Activated naive CD8-positive, alpha-beta T cell treated with anti-CD3 and anti-CD28 coated beads, Interleukin-2, amount 10 ng/mL, durations not matched to agents 7 days and 5 days (primary cell): ENCODE data around the gene IL36B. TPM values are rescaled to one million over a fixed set of nuclear protein-coding genes. Genes with fewer than 3 reads are reported as not detected.
A peak's percentile ranks its signal among the peaks of the same experiment; 100 is the strongest.

Experiments used
- ATAC-seq: fragments of 150-1000 bp; cut with Tn5 transposase; one replicate; pipeline ENCODE4 v1.10.0; 2021; ENCODE audit warnings: low read depth, moderate library complexity
- POLR2A ChIA-PET: fragments of 350-600 bp; sonication (Branson Sonifier 250); formaldehyde crosslinking; loops from one replicate; lab custom pipeline; 2021; ENCODE audit warnings: antibody characterized with exemption; lab: Charles Lee
- DNase-seq: peaks from one replicate; pipeline ENCODE4 v3.0.0; 2021
- H3K27ac Mint-ChIP-seq: one replicate; pipeline ENCODE4 v1.8.0; 2022; ENCODE audit warnings: mild to moderate bottlenecking, mixed read lengths
- H3K27me3 Mint-ChIP-seq: one replicate; pipeline ENCODE4 v1.8.0; 2022; ENCODE audit warnings: mild to moderate bottlenecking, moderate library complexity, mixed read lengths
- H3K36me3 Mint-ChIP-seq: one replicate; pipeline ENCODE4 v1.8.0; 2021; ENCODE audit warnings: mild to moderate bottlenecking, mixed read lengths
- H3K4me1 Mint-ChIP-seq: one replicate; pipeline ENCODE4 v1.8.0; 2021; ENCODE audit warnings: mixed read lengths
- H3K4me3 Mint-ChIP-seq: one replicate; pipeline ENCODE4 v1.8.0; 2022; ENCODE audit warnings: mild to moderate bottlenecking, moderate library complexity, mixed read lengths
- H3K9me3 Mint-ChIP-seq: one replicate; pipeline ENCODE4 v1.8.0; 2021; ENCODE audit warnings: mixed read lengths
- total RNA-seq, 2 experiments: library from RNA; stranded (reverse); gene quantifications; one replicate each; pipeline ENCODE4 v1.2.3, GENCODE V29; 2021

IL36B gene
- total RNA-seq, 2 experiments from 2014 or later = not detected

GRCh38 chr2:113084249-113085000 lies 31.8 kb upstream of the IL36B start:
- Mint-ChIP-seq H3K27ac (no peak overlapping the region), H3K4me1 (peaks cover 1% of the 10 kb centered on the region), H3K27me3 (peaks cover 20% of the 10 kb centered on the region), H3K36me3 (no peaks in the 10 kb centered on the region), H3K9me3 (no peaks in the 10 kb centered on the region), H3K4me3 (no peak overlapping the region)
- DNase-seq = no peak
- ATAC-seq = peak; percentile 68
- POLR2A ChIA-PET = no interaction called here

GRCh38 chr2:113083296-113083695 lies 30.6 kb upstream of the IL36B start:
- peaks cover 22% of the 10 kb centered on the region for H3K27me3 Mint-ChIP-seq
- no peak overlapping the region for H3K27ac Mint-ChIP-seq
- H3K4me3 Mint-ChIP-seq = no peak overlapping the region
- POLR2A ChIA-PET = no interaction called here
- no peaks in the 10 kb centered on the region for H3K9me3 Mint-ChIP-seq
- DNase-seq = no peak
- ATAC-seq = no peak
- peaks cover 1% of the 10 kb centered on the region for H3K4me1 Mint-ChIP-seq
- no peaks in the 10 kb centered on the region for H3K36me3 Mint-ChIP-seq

- POLR2A ChIA-PET = no interaction called here
- Mint-ChIP-seq H3K4me1 (peaks cover 6% of the 10 kb centered on the region), H3K9me3 (no peaks in the 10 kb centered on the region), H3K4me3 (no peak overlapping the region), H3K27me3 (peaks cover 20% of the 10 kb centered on the region), H3K36me3 (no peaks in the 10 kb centered on the region), H3K27ac (no peak overlapping the region)
- ATAC-seq (no peak), DNase-seq (no peak)
These were observed 29.0 kb upstream of the IL36B start for GRCh38 chr2:113081488-113082210.

GRCh38 chr2:113080134-113080533 lies 27.5 kb upstream of the IL36B start:
- peaks cover 14% of the 10 kb centered on the region for H3K27me3 Mint-ChIP-seq
- ATAC-seq = peak; percentile 41
- no peaks in the 10 kb centered on the region for H3K36me3 Mint-ChIP-seq
- peak; percentile 67 for DNase-seq
- no peaks in the 10 kb centered on the region for H3K9me3 Mint-ChIP-seq
- H3K4me3 Mint-ChIP-seq = no peak overlapping the region
- POLR2A ChIA-PET = interaction anchor here (0.6 to 1.2 kb wide), 3 partner anchors 95 to 123 kb away, joined by 4 to 5 read pairs (median 4); no protein-coding TSS in a partner anchor
- no peak overlapping the region for H3K27ac Mint-ChIP-seq
- peaks cover 10% of the 10 kb centered on the region for H3K4me1 Mint-ChIP-seq

GRCh38 chr2:113079131-113079530 lies 26.5 kb upstream of the IL36B start:
- POLR2A ChIA-PET = no interaction called here

GRCh38 chr2:113078350-113078839 lies 25.7 kb upstream of the IL36B start:
- Mint-ChIP-seq H3K27ac (no peak overlapping the region), H3K36me3 (no peaks in the 10 kb centered on the region), H3K9me3 (no peaks in the 10 kb centered on the region), H3K4me1 (peaks cover 22% of the 10 kb centered on the region), H3K4me3 (no peak overlapping the region), H3K27me3 (peaks cover 11% of the 10 kb centered on the region)
- POLR2A ChIA-PET = no interaction called here
- DNase-seq (no peak), ATAC-seq (no peak)

More at GRCh38 chr2:113079131-113079530, 26.5 kb upstream of the IL36B start:
- Mint-ChIP-seq H3K4me1 (peaks cover 19% of the 10 kb centered on the region), H3K4me3 (no peak overlapping the region), H3K27ac (no peak overlapping the region), H3K27me3 (peaks cover 12% of the 10 kb centered on the region), H3K36me3 (no peaks in the 10 kb centered on the region), H3K9me3 (no peaks in the 10 kb centered on the region)
- ATAC-seq = no peak
- DNase-seq = no peak

- POLR2A ChIA-PET = no interaction called here
These were observed 25.3 kb upstream of the IL36B start for GRCh38 chr2:113077921-113078320.

GRCh38 chr2:113076954-113077669 lies 24.4 kb upstream of the IL36B start:
- Mint-ChIP-seq H3K4me1 (peaks cover 21% of the 10 kb centered on the region), H3K36me3 (no peaks in the 10 kb centered on the region), H3K4me3 (no peak overlapping the region), H3K9me3 (no peaks in the 10 kb centered on the region), H3K27me3 (peaks cover 8% of the 10 kb centered on the region), H3K27ac (no peak overlapping the region)
- POLR2A ChIA-PET = interaction anchor here (0.7 to 1.3 kb wide), 2 partner anchors 92 to 121 kb away, joined by 3 read pairs; no protein-coding TSS in a partner anchor
- ATAC-seq (no peak), DNase-seq (no peak)

More at GRCh38 chr2:113077921-113078320, 25.3 kb upstream of the IL36B start:
- H3K4me3 Mint-ChIP-seq = no peak overlapping the region
- peaks cover 21% of the 10 kb centered on the region for H3K4me1 Mint-ChIP-seq
- ATAC-seq = no peak
- H3K27me3 Mint-ChIP-seq = peaks cover 8% of the 10 kb centered on the region
- H3K9me3 Mint-ChIP-seq = no peaks in the 10 kb centered on the region
- no peaks in the 10 kb centered on the region for H3K36me3 Mint-ChIP-seq
- no peak for DNase-seq
- no peak overlapping the region for H3K27ac Mint-ChIP-seq

- H3K4me1 Mint-ChIP-seq = peaks cover 21% of the 10 kb centered on the region
- no peak for ATAC-seq
- peak overlapping the region; percentile 66 for H3K27ac Mint-ChIP-seq
These were observed 22.9 kb upstream of the IL36B start for GRCh38 chr2:113075600-113075999.

GRCh38 chr2:113075030-113075429 lies 22.4 kb upstream of the IL36B start:
- Mint-ChIP-seq H3K9me3 (no peaks in the 10 kb centered on the region), H3K27ac (peak overlapping the region; percentile 66), H3K4me3 (peak overlapping the region; percentile 66), H3K36me3 (no peaks in the 10 kb centered on the region), H3K27me3 (peaks cover 3% of the 10 kb centered on the region), H3K4me1 (peaks cover 21% of the 10 kb centered on the region)
- peak; percentile 98 for ATAC-seq
- DNase-seq = peak; percentile 62
- POLR2A ChIA-PET = interaction anchor here (1.1 to 1.4 kb wide), 2 partner anchors 23 to 79 kb away, joined by 3 to 4 read pairs; no protein-coding TSS in a partner anchor

More at GRCh38 chr2:113075600-113075999, 22.9 kb upstream of the IL36B start:
- peaks cover 2% of the 10 kb centered on the region for H3K27me3 Mint-ChIP-seq
- no peaks in the 10 kb centered on the region for H3K9me3 Mint-ChIP-seq
- H3K4me3 Mint-ChIP-seq = no peak overlapping the region
- no peaks in the 10 kb centered on the region for H3K36me3 Mint-ChIP-seq
- no peak for DNase-seq
- POLR2A ChIA-PET = interaction anchor here (1.1 to 1.4 kb wide), 2 partner anchors 23 to 80 kb away, joined by 3 to 4 read pairs; no protein-coding TSS in a partner anchor

- ATAC-seq = no peak
- no peak for DNase-seq
- H3K9me3 Mint-ChIP-seq = no peaks in the 10 kb centered on the region
- H3K27me3 Mint-ChIP-seq = peaks cover 8% of the 10 kb centered on the region
- POLR2A ChIA-PET = interaction anchor here (1.0 kb wide), 1 partner anchor 14 kb away, joined by 3 read pairs; the partner anchor contains the start of gene IL36RN
- no peak overlapping the region for H3K27ac Mint-ChIP-seq
- H3K36me3 Mint-ChIP-seq = no peaks in the 10 kb centered on the region
- peaks cover 21% of the 10 kb centered on the region for H3K4me1 Mint-ChIP-seq
- no peak overlapping the region for H3K4me3 Mint-ChIP-seq
These were observed 20.7 kb upstream of the IL36B start for GRCh38 chr2:113073325-113073834.

GRCh38 chr2:113072584-113072983 lies 19.9 kb upstream of the IL36B start:
- ATAC-seq = no peak
- Mint-ChIP-seq H3K4me3 (no peak overlapping the region), H3K4me1 (peaks cover 19% of the 10 kb centered on the region), H3K9me3 (no peaks in the 10 kb centered on the region), H3K36me3 (no peaks in the 10 kb centered on the region), H3K27me3 (peaks cover 8% of the 10 kb centered on the region), H3K27ac (no peak overlapping the region)
- POLR2A ChIA-PET = interaction anchor here (1.0 kb wide), 1 partner anchor 14 kb away, joined by 3 read pairs; the partner anchor contains the start of gene IL36RN
- no peak for DNase-seq
